HT1080 (cell line): ENCODE data around the gene HCN4. TPM values are rescaled to one million over a fixed set of nuclear protein-coding genes. Genes with fewer than 3 reads are reported as not detected.

Experiments used
- DNase-seq: peaks from one replicate; pipeline ENCODE4 v3.0.0-alpha.2; 2015; ENCODE audit warnings: low read depth
- polyA plus RNA-seq, 2 experiments: library from polyadenylated mRNA; depleted of rRNA; stranded (reverse); fragments of >200 nt; gene quantifications; 2 replicates each; pipeline ENCODE4 v1.2.3, GENCODE V29; 2015
- total RNA-seq: library from RNA; depleted of rRNA; stranded (reverse); fragments of >200 nt; shearing (Covaris generic); gene quantifications from 2 replicates; pipeline ENCODE4 v1.2.3, GENCODE V29; 2014; rRNA removed

Gene HCN4
- total RNA-seq: not detected in 2 replicates
- polyA plus RNA-seq (2015; cell fraction: cytosol; rRNA removed): 0.01 TPM in 1 of 2 replicates, not detected in the other
- 0.12 TPM in 1 of 2 replicates, not detected in the other for polyA plus RNA-seq (2015; cell fraction: nucleus; rRNA removed)

- no peak for DNase-seq
Measured at GRCh38 chr15:73368301-73369136, at the start of gene HCN4. TSS of gene HCN4 (minus strand) at chr15:73368958. CDS start at chr15:73368270, 688 bp downstream.

GRCh38 chr15:73414876-73415275 lies 46.1 kb upstream of the HCN4 start:
- no peak for DNase-seq

DNA sequence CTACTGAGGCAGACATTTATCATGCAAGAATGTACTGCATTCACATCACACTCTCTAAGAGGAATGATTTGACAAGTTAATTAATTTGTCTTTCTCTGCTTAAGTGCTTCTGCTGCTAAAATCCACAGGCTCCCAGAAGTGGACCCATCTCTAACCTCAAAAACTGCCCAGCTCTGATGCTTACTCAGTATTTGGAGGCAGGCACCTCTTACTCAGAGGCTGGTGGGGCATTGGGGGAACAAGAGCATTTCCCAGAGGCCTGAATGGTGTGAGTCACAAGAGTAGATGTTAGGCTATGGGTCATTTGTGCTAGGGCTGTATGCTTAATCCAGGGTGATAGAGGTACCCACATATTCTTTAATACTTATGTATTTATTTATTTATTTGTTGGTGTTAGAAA lies 34.4 kb upstream of the HCN4 start:
- peak; percentile 3 for DNase-seq

DNA sequence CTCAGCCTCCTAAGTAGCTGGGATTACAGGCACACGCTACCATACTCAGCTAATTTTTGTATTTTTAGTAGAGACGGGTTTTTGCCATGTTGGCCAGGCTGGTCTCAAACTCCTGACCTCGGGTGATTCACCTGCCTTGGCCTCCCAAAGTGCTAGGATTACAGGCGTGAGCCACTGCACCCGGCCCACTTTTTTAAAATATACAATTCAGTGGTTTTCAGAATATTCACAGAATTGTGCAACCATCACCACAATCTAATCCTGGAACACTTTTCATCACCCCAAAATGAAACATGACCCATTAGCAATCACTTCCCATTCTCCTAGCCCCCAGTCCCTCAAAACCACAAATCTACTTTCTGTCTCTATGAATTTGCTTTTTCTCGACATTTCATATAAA lies 31.5 kb upstream of the HCN4 start:
- DNase-seq: peak; percentile 25

GRCh38 chr15:73398861-73399260 lies 30.1 kb upstream of the HCN4 start:
- no peak for DNase-seq

GRCh38 chr15:73397461-73397860 lies 28.7 kb upstream of the HCN4 start:
- no peak for DNase-seq

DNA sequence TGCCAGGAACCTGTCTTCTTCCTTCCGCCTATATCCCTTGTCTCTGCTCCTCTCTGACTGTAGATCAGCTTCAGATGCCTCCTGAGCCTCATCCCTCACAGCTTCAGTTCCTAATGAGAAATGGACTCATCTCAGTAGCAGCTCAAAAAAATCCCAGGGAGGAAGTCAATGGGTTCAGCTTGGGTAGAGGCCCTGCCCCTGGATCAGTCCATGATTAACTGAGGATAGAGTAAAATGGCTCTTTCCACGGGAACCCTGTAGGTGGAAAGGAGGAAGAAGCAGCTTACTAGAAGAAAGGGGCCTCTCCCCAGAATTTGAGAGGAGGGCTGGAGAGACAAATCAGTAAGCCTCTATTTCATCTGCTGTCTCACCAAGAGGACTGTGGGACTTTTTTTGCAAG lies 26.9 kb upstream of the HCN4 start:
- DNase-seq: no peak

DNA sequence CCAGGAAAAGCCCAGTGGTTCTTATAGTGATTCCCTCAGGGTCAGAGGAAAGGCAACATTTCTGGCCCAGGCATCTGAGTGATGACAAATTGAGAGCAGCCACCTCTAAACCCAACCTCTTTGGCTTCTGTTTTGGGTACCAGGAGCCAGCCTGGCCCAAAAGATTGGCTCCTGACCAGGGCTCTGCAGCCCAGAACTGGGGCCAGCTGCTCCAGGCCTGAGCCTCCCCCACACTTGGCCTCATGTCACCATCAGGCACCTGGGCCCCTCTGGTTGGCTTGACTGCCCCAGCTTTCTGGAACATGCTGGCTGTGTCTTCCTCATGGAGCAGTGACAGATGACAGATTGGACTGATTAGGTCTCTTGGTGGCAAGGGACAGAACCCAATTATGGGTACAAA lies 26.0 kb upstream of the HCN4 start:
- no peak for DNase-seq

GRCh38 chr15:73393336-73393735 lies 24.6 kb upstream of the HCN4 start:
- DNase-seq: no peak

GRCh38 chr15:73392025-73392424 lies 23.3 kb upstream of the HCN4 start:
- DNase-seq: no peak

- no peak for DNase-seq
Measured at GRCh38 chr15:73391128-73391872, 22.5 kb upstream of the HCN4 start.

DNA sequence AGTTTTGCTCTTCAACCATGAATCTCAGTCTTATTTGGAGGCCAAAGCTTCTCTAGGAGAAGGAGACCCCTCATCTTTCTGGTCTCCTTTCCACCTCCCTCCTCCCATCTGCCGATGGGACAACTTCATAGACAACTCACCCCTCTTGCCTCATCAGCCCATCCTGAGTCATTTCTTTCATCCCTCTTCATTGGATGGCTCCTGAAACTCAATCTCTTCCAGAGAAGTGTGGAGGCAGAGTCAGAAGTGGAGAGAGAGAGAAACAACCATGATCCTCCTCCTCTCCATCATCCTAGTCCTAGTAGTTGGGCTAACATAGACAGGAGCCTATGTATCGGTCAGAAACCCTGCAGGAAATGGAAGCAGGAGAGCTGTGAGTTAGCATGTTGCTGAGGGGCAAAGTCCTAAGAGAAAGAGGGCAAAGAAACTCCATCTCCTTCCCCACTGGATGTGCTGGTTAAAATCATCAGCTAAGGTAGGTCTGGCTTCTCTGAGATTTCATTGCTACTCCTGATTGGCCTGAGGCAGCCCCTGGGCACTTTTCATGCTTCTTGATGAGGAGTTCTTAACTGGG lies 21.3 kb upstream of the HCN4 start:
- peak; percentile 30 for DNase-seq

- DNase-seq: no peak
Measured at GRCh38 chr15:73389539-73389938, 20.8 kb upstream of the HCN4 start.

DNA sequence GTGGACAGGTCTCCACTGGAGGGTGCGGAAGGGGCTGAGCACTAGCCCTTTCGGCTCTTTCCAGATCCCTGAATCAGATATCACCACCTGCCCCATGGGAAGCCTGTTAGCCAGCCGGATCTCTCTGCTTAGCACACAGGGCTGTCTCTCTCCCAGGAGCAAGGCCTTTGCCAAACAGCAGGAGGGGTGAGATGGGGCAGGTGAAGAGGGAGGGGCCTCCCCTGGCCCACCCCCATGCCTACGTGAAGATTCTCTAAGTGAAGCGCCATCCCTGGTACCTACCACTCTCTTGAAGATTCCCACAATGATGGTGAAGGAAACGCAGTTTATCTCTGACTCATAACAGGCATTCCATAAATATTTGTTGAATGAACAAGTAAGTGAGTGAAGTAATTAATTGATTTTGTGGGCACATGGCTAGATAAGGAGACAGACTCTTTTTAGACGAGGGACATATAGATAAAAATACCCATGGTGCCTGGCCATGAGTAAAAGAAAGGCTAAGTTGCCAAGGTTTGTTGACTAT lies 19.6 kb upstream of the HCN4 start:
- peak; percentile 77 for DNase-seq

- peak; percentile 48 for DNase-seq
Measured at GRCh38 chr15:73387507-73388255, 18.9 kb upstream of the HCN4 start.

- no peak for DNase-seq
Measured at GRCh38 chr15:73386886-73387506, 18.2 kb upstream of the HCN4 start.

DNA sequence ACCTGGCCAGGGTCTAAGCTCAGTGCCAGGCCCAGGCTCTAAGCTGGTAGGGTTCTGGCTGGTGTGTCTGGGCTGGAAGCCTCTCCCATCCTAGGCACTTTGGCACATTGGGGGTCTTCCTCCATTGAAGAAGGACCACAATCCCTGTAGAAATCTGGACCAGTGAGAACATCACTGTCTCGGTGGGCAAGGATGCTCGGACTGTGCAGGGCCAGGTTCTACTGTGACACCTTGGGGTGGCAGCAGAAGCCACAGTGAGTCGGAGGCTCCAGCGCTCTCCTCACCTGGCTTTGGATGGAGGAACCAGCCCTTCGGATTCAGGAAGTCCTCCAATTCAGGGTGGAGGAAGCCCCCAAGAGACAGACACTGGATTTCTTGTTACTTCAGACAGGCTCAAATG lies 17.5 kb upstream of the HCN4 start:
- no peak for DNase-seq

- no peak for DNase-seq
Measured at GRCh38 chr15:73385205-73385604, 16.4 kb upstream of the HCN4 start.

DNA sequence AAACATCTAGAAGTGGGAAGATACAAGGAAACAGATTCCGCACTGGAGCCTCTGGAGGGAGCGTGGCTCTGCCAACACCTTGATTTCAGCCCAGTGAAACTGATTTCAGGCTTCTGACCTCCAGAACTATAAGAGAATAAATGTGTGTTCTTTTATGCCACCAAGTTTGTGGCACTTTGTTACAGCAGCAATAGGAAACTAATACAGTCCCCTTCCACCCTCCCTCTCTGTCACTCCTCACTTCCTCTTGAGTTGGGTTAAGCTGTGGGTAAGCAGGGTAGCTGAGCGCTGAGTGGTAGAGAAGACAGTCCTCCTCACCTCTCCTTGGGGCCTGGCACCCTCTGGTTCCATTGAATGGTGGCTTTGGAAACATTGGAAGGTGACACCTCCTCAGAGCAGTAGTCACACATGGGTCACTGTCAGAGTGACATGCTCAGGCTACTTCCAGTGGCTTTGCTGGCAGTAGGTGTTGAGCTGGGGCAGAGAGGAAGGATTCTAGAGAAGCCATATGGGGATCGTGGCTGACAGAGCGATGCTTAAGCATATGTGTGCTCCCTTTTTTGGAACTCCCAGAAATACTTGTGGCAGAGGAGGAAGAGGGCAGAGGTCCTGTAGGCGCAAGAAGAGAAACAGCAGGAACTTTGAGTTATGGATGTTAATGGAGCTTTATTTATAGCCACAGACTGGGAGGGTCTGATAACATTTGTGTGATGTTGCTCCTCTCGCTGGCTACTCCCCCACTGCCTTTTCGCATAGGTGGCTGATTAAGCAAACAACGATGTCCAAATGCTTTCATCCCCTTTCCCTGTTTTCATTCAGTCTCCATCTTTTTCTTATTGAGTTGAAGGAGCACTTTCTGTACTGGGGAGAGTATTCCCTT lies 14.8 kb upstream of the HCN4 start:
- DNase-seq: no peak

- no peak for DNase-seq
Measured at GRCh38 chr15:73382115-73382514, 13.4 kb upstream of the HCN4 start.
